Middle frontal gyrus (tissue), 1 donor: ENCODE measurements around the gene EPHB1.
"Not testable (repeated sequence)": the region's sequence is repeated elsewhere in the genome, so short reads cannot be mapped to it uniquely, and the experiment has no call there.

Experiments
- DNase-seq: peaks from one replicate; pipeline ENCODE4 v3.0.0-alpha.2; 2015; ENCODE audit warnings: low spot score; ENCODE audit errors: extremely low spot score

The EPHB1 gene

GRCh38 chr3:134776518-134776917 lies 18.5 kb upstream of the EPHB1 start:
- no peak for DNase-seq

- no peak for DNase-seq
These were observed 17.7 kb upstream of the EPHB1 start for GRCh38 chr3:134777341-134777740.

- DNase-seq, result not testable (repeated sequence)
These were observed 6.8 kb upstream of the EPHB1 start for GRCh38 chr3:134788283-134788682.

- DNase-seq, result no peak
These were observed 5.0 kb upstream of the EPHB1 start for GRCh38 chr3:134790065-134790464.

GRCh38 chr3:134791992-134792391 lies 3.1 kb upstream of the EPHB1 start:
- no peak for DNase-seq

- DNase-seq, result no peak
These were observed 2.4 kb upstream of the EPHB1 start for GRCh38 chr3:134792700-134793099.

GRCh38 chr3:134793562-134793961 lies 1.5 kb upstream of the EPHB1 start:
- DNase-seq, result no peak

- DNase-seq, result no peak
These were observed 737 bp upstream of the EPHB1 start for GRCh38 chr3:134794323-134794722.

GRCh38 chr3:134795746-134796280 lies 753 bp downstream of the EPHB1 start:
- no peak for DNase-seq

GRCh38 chr3:134796281-134797056 lies 1.4 kb downstream of the EPHB1 start:
- peak; percentile 25 for DNase-seq

- DNase-seq, result no peak
These were observed 2.1 kb downstream of the EPHB1 start for GRCh38 chr3:134797057-134797740.

- DNase-seq, result no peak
These were observed 2.8 kb downstream of the EPHB1 start for GRCh38 chr3:134797741-134798451.

GRCh38 chr3:134798681-134799311 lies 3.7 kb downstream of the EPHB1 start:
- DNase-seq, result no peak

- no peak for DNase-seq
These were observed 4.3 kb downstream of the EPHB1 start for GRCh38 chr3:134799393-134799792.

- DNase-seq, result no peak
These were observed 6.3 kb downstream of the EPHB1 start for GRCh38 chr3:134801204-134801958.

GRCh38 chr3:134802428-134803050 lies 7.5 kb downstream of the EPHB1 start:
- DNase-seq, result no peak

- DNase-seq, result no peak
These were observed 8.0 kb downstream of the EPHB1 start for GRCh38 chr3:134803051-134803505.

- DNase-seq, result no peak
These were observed 8.6 kb downstream of the EPHB1 start for GRCh38 chr3:134803652-134804051.

GRCh38 chr3:134804508-134805480 lies 9.7 kb downstream of the EPHB1 start:
- no peak for DNase-seq
